Inflammatory macrophage (primary cell): ENCODE data around the gene ELAC1.
"Not testable (repeated sequence)": the region's sequence is repeated elsewhere in the genome, so short reads cannot be mapped to it uniquely, and the experiment has no call there.

Source experiments
- DNase-seq, 2 donors: peaks; one replicate each; pipeline ENCODE4 v3.0.0-alpha.2; 2020 to 2022
- total RNA-seq, 18 experiments: gene quantifications; one replicate each; lab custom pipeline; 2026; ENCODE audit warnings: mixed read lengths in 6 of 18, inconsistent platforms in 2 of 18; lab: John Stamatoyannopoulos, UW

The ELAC1 gene
- total RNA-seq, result 2.7 to 7.5 (median 5.1) reads per million in 18 experiments

GRCh38 chr18:50967714-50968661 lies at the start of gene ELAC1:
Gene ELAC1 (plus strand): TSS chr18:50968040. CDS start chr18:50974405, 6,365 bp downstream.
- peak; percentile 72 to 85 for DNase-seq

- no peak for DNase-seq
Observed at GRCh38 chr18:50918153-50918552, 49.7 kb upstream of the ELAC1 start.

- no peak for DNase-seq
Observed at GRCh38 chr18:50924372-50924771, 43.5 kb upstream of the ELAC1 start.

- no peak for DNase-seq
Observed at GRCh38 chr18:50926521-50926920, 41.3 kb upstream of the ELAC1 start.

GRCh38 chr18:50928551-50928950 lies 39.3 kb upstream of the ELAC1 start:
- no peak for DNase-seq

- no peak for DNase-seq
Observed at GRCh38 chr18:50933684-50934083, 34.2 kb upstream of the ELAC1 start.

- no peak for DNase-seq
Observed at GRCh38 chr18:50934545-50935211, 33.2 kb upstream of the ELAC1 start.

GRCh38 chr18:50935493-50936191 lies 32.2 kb upstream of the ELAC1 start:
- no peak for DNase-seq

GRCh38 chr18:50937183-50937582 lies 30.7 kb upstream of the ELAC1 start:
- DNase-seq, result peak in 1 of 2 donors; percentile 5

GRCh38 chr18:50938912-50939311 lies 28.9 kb upstream of the ELAC1 start:
- DNase-seq, result no peak

- DNase-seq, result peak; percentile 69 to 80
Observed at GRCh38 chr18:50944245-50944932, 23.5 kb upstream of the ELAC1 start.

GRCh38 chr18:50945918-50946317 lies 21.9 kb upstream of the ELAC1 start:
- DNase-seq, result not testable (repeated sequence)

- no peak for DNase-seq
Observed at GRCh38 chr18:50947899-50948298, 19.9 kb upstream of the ELAC1 start.

GRCh38 chr18:50949185-50949584 lies 18.7 kb upstream of the ELAC1 start:
- DNase-seq, result no peak

- DNase-seq, result no peak
Observed at GRCh38 chr18:50950626-50951025, 17.2 kb upstream of the ELAC1 start.

- DNase-seq, result no peak
Observed at GRCh38 chr18:50953822-50954221, 14.0 kb upstream of the ELAC1 start.

GRCh38 chr18:50955253-50955652 lies 12.6 kb upstream of the ELAC1 start:
- DNase-seq, result no peak

- DNase-seq, result no peak
Observed at GRCh38 chr18:50956116-50956515, 11.7 kb upstream of the ELAC1 start.

GRCh38 chr18:50961974-50962373 lies 5.9 kb upstream of the ELAC1 start:
- DNase-seq, result no peak

GRCh38 chr18:50969448-50969847 lies 1.6 kb downstream of the ELAC1 start:
- no peak for DNase-seq

GRCh38 chr18:50970006-50970405 lies 2.2 kb downstream of the ELAC1 start:
- no peak for DNase-seq

- peak in 1 of 2 donors; percentile 37 for DNase-seq
Observed at GRCh38 chr18:50972404-50972803, 4.6 kb downstream of the ELAC1 start.
